IPS-15b (cell line): ENCODE data around the gene GPR18.

Experiments
- H3K27me3 ChIP-seq: one replicate; pipeline ENCODE4 v1.6.1; 2013; ENCODE audit warnings: low read length; ENCODE audit not compliant: control insufficient read depth, insufficient read depth
- H3K36me3 ChIP-seq: one replicate; pipeline ENCODE4 v1.6.1; 2013; ENCODE audit warnings: low read length; ENCODE audit not compliant: control insufficient read depth, insufficient read depth
- H3K4me1 ChIP-seq: one replicate; pipeline ENCODE4 v1.6.1; 2013; ENCODE audit warnings: mild to moderate bottlenecking, low read length; ENCODE audit not compliant: control insufficient read depth, insufficient read depth
- H3K4me3 ChIP-seq: one replicate; pipeline ENCODE4 v1.5.1; 2013; ENCODE audit warnings: low read depth, low read length
- H3K9ac ChIP-seq: one replicate; pipeline ENCODE4 v1.6.1; 2013; ENCODE audit warnings: low read depth, mild to moderate bottlenecking, low read length
- H3K9me3 ChIP-seq: one replicate; pipeline ENCODE4 v1.6.1; 2013; ENCODE audit warnings: mild to moderate bottlenecking, low read length; ENCODE audit not compliant: control insufficient read depth, insufficient read depth

Gene GPR18

GRCh38 chr13:99299920-99300341 lies 41.8 kb upstream of the GPR18 start:
- H3K27me3 ChIP-seq, result no peaks in the 10 kb centered on the region
- H3K9me3 ChIP-seq, result no peaks in the 10 kb centered on the region
- no peak overlapping the region for H3K9ac ChIP-seq
- H3K36me3 ChIP-seq, result no peaks in the 10 kb centered on the region
- no peak overlapping the region for H3K4me3 ChIP-seq
- no peaks in the 10 kb centered on the region for H3K4me1 ChIP-seq

- H3K27me3 ChIP-seq, result no peaks in the 10 kb centered on the region
- no peak overlapping the region for H3K9ac ChIP-seq
- H3K9me3 ChIP-seq, result no peaks in the 10 kb centered on the region
- no peaks in the 10 kb centered on the region for H3K36me3 ChIP-seq
- H3K4me3 ChIP-seq, result no peak overlapping the region
- H3K4me1 ChIP-seq, result no peaks in the 10 kb centered on the region
These were observed 41.2 kb upstream of the GPR18 start for GRCh38 chr13:99299256-99299919.

- Histone ChIP-seq H3K4me1 (no peaks in the 10 kb centered on the region), H3K36me3 (no peaks in the 10 kb centered on the region), H3K9ac (no peak overlapping the region), H3K9me3 (no peaks in the 10 kb centered on the region), H3K4me3 (no peak overlapping the region), H3K27me3 (no peaks in the 10 kb centered on the region)
These were observed 39.9 kb upstream of the GPR18 start for GRCh38 chr13:99298056-99298455.

- no peak overlapping the region for H3K9ac ChIP-seq
- no peaks in the 10 kb centered on the region for H3K9me3 ChIP-seq
- H3K4me3 ChIP-seq, result no peak overlapping the region
- H3K4me1 ChIP-seq, result no peaks in the 10 kb centered on the region
- H3K27me3 ChIP-seq, result no peaks in the 10 kb centered on the region
- H3K36me3 ChIP-seq, result no peaks in the 10 kb centered on the region
These were observed 39.2 kb upstream of the GPR18 start for GRCh38 chr13:99297331-99297730.

GRCh38 chr13:99296398-99296797 lies 38.2 kb upstream of the GPR18 start:
- H3K9ac ChIP-seq, result no peak overlapping the region

GRCh38 chr13:99295488-99296252 lies 37.5 kb upstream of the GPR18 start:
- Histone ChIP-seq H3K9ac (no peak overlapping the region), H3K4me3 (no peak overlapping the region), H3K36me3 (no peaks in the 10 kb centered on the region), H3K27me3 (no peaks in the 10 kb centered on the region), H3K4me1 (no peaks in the 10 kb centered on the region), H3K9me3 (no peaks in the 10 kb centered on the region)

More at GRCh38 chr13:99296398-99296797, 38.2 kb upstream of the GPR18 start:
- Histone ChIP-seq H3K9me3 (no peaks in the 10 kb centered on the region), H3K4me3 (no peak overlapping the region), H3K27me3 (no peaks in the 10 kb centered on the region), H3K36me3 (no peaks in the 10 kb centered on the region), H3K4me1 (no peaks in the 10 kb centered on the region)

- Histone ChIP-seq H3K9ac (no peak overlapping the region), H3K4me1 (no peaks in the 10 kb centered on the region), H3K4me3 (no peak overlapping the region), H3K9me3 (no peaks in the 10 kb centered on the region), H3K27me3 (no peaks in the 10 kb centered on the region), H3K36me3 (no peaks in the 10 kb centered on the region)
These were observed 36.8 kb upstream of the GPR18 start for GRCh38 chr13:99294958-99295357.

GRCh38 chr13:99294198-99294597 lies 36.0 kb upstream of the GPR18 start:
- no peaks in the 10 kb centered on the region for H3K9me3 ChIP-seq
- H3K4me3 ChIP-seq, result no peak overlapping the region
- H3K36me3 ChIP-seq, result no peaks in the 10 kb centered on the region
- H3K4me1 ChIP-seq, result no peaks in the 10 kb centered on the region
- H3K9ac ChIP-seq, result no peak overlapping the region
- no peaks in the 10 kb centered on the region for H3K27me3 ChIP-seq

- Histone ChIP-seq H3K9ac (no peak overlapping the region), H3K4me3 (no peak overlapping the region), H3K4me1 (no peaks in the 10 kb centered on the region), H3K9me3 (no peaks in the 10 kb centered on the region), H3K27me3 (no peaks in the 10 kb centered on the region), H3K36me3 (no peaks in the 10 kb centered on the region)
These were observed 35.0 kb upstream of the GPR18 start for GRCh38 chr13:99293178-99293577.

GRCh38 chr13:99290894-99291293 lies 32.7 kb upstream of the GPR18 start:
- H3K36me3 ChIP-seq, result no peaks in the 10 kb centered on the region
- H3K9ac ChIP-seq, result no peak overlapping the region
- H3K9me3 ChIP-seq, result no peaks in the 10 kb centered on the region
- no peak overlapping the region for H3K4me3 ChIP-seq
- no peaks in the 10 kb centered on the region for H3K27me3 ChIP-seq
- H3K4me1 ChIP-seq, result no peaks in the 10 kb centered on the region

- Histone ChIP-seq H3K9me3 (no peaks in the 10 kb centered on the region), H3K4me1 (no peaks in the 10 kb centered on the region), H3K27me3 (no peaks in the 10 kb centered on the region), H3K4me3 (no peak overlapping the region), H3K36me3 (no peaks in the 10 kb centered on the region), H3K9ac (no peak overlapping the region)
These were observed 31.6 kb upstream of the GPR18 start for GRCh38 chr13:99289674-99290337.

- no peaks in the 10 kb centered on the region for H3K27me3 ChIP-seq
- H3K4me1 ChIP-seq, result no peaks in the 10 kb centered on the region
- H3K36me3 ChIP-seq, result no peaks in the 10 kb centered on the region
- H3K9ac ChIP-seq, result no peak overlapping the region
- H3K9me3 ChIP-seq, result no peaks in the 10 kb centered on the region
- H3K4me3 ChIP-seq, result no peak overlapping the region
These were observed 31.1 kb upstream of the GPR18 start for GRCh38 chr13:99289271-99289670.
